ENCODE results near the gene IFFO2.

Gene IFFO2

GRCh38 chr1:18956193-18957135, at the start of gene IFFO2:
IFFO2 (minus strand) TSS chr1:18956676; CDS start chr1:18956332, 344 bp downstream.
- no peak for FAIRE-seq

GRCh38 chr1:19006000-19006399, 49.5 kb upstream of the IFFO2 start:
- FAIRE-seq, result no peak

GRCh38 chr1:19003371-19004290, 47.2 kb upstream of the IFFO2 start:
- FAIRE-seq, result no peak

GRCh38 chr1:19000065-19000464, 43.6 kb upstream of the IFFO2 start:
- no peak for FAIRE-seq

GRCh38 chr1:18999359-18999758, 42.9 kb upstream of the IFFO2 start:
- FAIRE-seq, result no peak

GRCh38 chr1:18998016-18998724, 41.7 kb upstream of the IFFO2 start:
- FAIRE-seq, result no peak

- no peak for FAIRE-seq
Observed at GRCh38 chr1:18997508-18997907, 41.0 kb upstream of the IFFO2 start.

GRCh38 chr1:18996548-18997177, 40.2 kb upstream of the IFFO2 start:
- FAIRE-seq, result no peak

- no peak for FAIRE-seq
Observed at GRCh38 chr1:18994381-18994780, 37.9 kb upstream of the IFFO2 start.

- no peak for FAIRE-seq
Observed at GRCh38 chr1:18992646-18993045, 36.2 kb upstream of the IFFO2 start.

GRCh38 chr1:18991585-18991984, 35.1 kb upstream of the IFFO2 start:
- FAIRE-seq, result no peak

GRCh38 chr1:18989896-18990295, 33.4 kb upstream of the IFFO2 start:
- FAIRE-seq, result no peak

- no peak for FAIRE-seq
Observed at GRCh38 chr1:18989176-18989799, 32.8 kb upstream of the IFFO2 start.

- no peak for FAIRE-seq
Observed at GRCh38 chr1:18981242-18981641, 24.8 kb upstream of the IFFO2 start.

GRCh38 chr1:18978706-18979105, 22.2 kb upstream of the IFFO2 start:
- FAIRE-seq, result no peak

- FAIRE-seq, result no peak
Observed at GRCh38 chr1:18977428-18977827, 21.0 kb upstream of the IFFO2 start.

GRCh38 chr1:18976096-18976495, 19.6 kb upstream of the IFFO2 start:
- FAIRE-seq, result no peak

GRCh38 chr1:18974606-18975005, 18.1 kb upstream of the IFFO2 start:
- FAIRE-seq, result no peak

GRCh38 chr1:18974005-18974404, 17.5 kb upstream of the IFFO2 start:
- no peak for FAIRE-seq

- no peak for FAIRE-seq
Observed at GRCh38 chr1:18973446-18973955, 17.0 kb upstream of the IFFO2 start.

GRCh38 chr1:18972991-18973390, 16.5 kb upstream of the IFFO2 start:
- FAIRE-seq, result no peak

- no peak for FAIRE-seq
Observed at GRCh38 chr1:18972531-18972930, 16.1 kb upstream of the IFFO2 start.

Data from A204.1 (cell line).